NCI-H446 (cell line): ENCODE results near the gene PYGO2.
"Not testable (repeated sequence)": the region's sequence is repeated elsewhere in the genome, so short reads cannot be mapped to it uniquely, and the experiment has no call there.

Experiments used
- DNase-seq, 2 experiments: peaks; one replicate each; lab custom pipeline; 2025; lab: John Stamatoyannopoulos, UW

The PYGO2 gene

GRCh38 chr1:155000411-155000725 is 38.8 kb upstream of the PYGO2 start:
- no peak for DNase-seq

GRCh38 chr1:154999571-155000410 is 38.2 kb upstream of the PYGO2 start:
- DNase-seq, result no peak

GRCh38 chr1:154998818-154999570 is 37.4 kb upstream of the PYGO2 start:
- DNase-seq, result no peak

GRCh38 chr1:154998201-154998780 is 36.7 kb upstream of the PYGO2 start:
- DNase-seq, result no peak

- DNase-seq, result no peak
These were observed 35.6 kb upstream of the PYGO2 start for GRCh38 chr1:154996966-154997701.

- peak in 1 of 2 experiments; percentile 60 for DNase-seq
These were observed 33.9 kb upstream of the PYGO2 start for GRCh38 chr1:154995301-154995983.

GRCh38 chr1:154994591-154994990 is 33.0 kb upstream of the PYGO2 start:
- no peak for DNase-seq

GRCh38 chr1:154994269-154994587 is 32.6 kb upstream of the PYGO2 start:
- DNase-seq, result no peak

- no peak for DNase-seq
These were observed 32.1 kb upstream of the PYGO2 start, which contains the start of gene LENEP for GRCh38 chr1:154993572-154994268. Gene LENEP, plus strand, starts transcription at chr1:154993586. Its CDS starts 22 bp downstream, at chr1:154993608.

- no peak for DNase-seq
These were observed 31.4 kb upstream of the PYGO2 start for GRCh38 chr1:154992721-154993571.

- no peak for DNase-seq
These were observed 28.7 kb upstream of the PYGO2 start for GRCh38 chr1:154990276-154990675.

GRCh38 chr1:154989195-154989860 is 27.7 kb upstream of the PYGO2 start:
- DNase-seq, result no peak

- DNase-seq, result no peak
These were observed 26.7 kb upstream of the PYGO2 start for GRCh38 chr1:154988058-154988954.

- DNase-seq, result no peak
These were observed 25.7 kb upstream of the PYGO2 start for GRCh38 chr1:154987326-154987725.

- not testable (repeated sequence) for DNase-seq
These were observed 25.2 kb upstream of the PYGO2 start for GRCh38 chr1:154986736-154987135.

GRCh38 chr1:154983776-154984466 is 22.3 kb upstream of the PYGO2 start:
- no peak for DNase-seq

GRCh38 chr1:154982897-154983648 is 21.5 kb upstream of the PYGO2 start, which contains the start of gene FLAD1:
Gene FLAD1, plus strand, starts transcription at chr1:154983344. Its CDS starts 351 bp downstream, at chr1:154983695.
- DNase-seq, result peak; percentile 99 to 100
